HG03097 (cell line): Measurements from ENCODE around the gene TMC2.

Experiments
- ATAC-seq: cut with Tn5 transposase; IDR thresholded peaks from one replicate; pipeline ENCODE4 v1.9.1; 2021; ENCODE audit not compliant: unreplicated experiment, low FRiP score

The TMC2 gene

DNA sequence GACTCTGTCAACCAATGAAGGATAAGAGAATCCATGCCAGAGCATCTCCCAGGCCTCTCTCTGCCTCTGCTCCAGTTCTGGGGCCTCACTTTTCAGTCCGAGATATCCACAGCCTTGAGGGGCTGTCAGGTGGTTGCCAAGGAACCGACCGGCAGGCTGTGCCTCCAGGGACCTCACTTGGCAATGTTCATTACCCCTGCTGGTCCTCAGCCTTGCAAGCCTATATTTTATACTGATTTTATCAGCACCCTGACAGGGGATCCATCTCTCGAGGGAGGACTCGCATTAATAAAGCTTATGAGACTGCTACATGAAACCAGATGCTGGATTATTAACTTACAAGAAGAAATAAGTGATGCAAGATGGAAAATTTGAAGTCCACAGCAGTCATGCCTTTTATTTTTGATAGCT, 39.9 kb downstream of the TMC2 start:
- ATAC-seq: no peak

DNA sequence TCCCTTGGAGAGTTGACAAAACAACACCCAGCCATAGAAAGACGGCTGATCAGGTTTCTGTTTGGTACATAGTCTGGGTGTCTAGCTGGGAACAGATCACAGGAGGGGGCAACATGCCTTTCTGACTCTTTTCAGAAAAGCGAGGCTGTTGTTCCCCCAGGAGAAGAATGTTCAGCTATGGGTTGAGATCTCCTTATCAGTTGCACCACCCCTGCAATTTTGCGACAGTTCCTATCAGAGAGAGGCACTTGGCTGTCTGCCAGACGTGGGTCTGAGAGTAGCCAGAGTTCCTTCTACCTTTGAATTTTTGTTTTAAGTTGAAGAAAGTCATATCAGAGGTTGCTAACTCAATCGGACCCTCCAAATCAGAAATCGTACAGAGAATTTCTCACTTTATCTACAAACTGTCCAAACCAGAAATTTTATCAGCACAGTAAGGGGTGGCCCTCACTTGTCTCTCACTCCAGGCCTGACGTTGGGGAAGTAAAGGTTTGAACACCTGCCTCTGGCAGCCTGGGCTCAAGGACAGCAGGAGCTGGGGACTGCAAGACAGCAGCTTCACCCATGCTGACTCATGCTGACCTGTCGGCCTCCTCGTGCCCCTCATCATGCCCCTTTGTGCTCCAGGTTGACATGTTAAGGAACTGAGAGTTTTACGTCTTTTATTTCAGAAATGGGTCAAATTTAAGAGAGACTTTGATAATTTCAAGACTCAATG, 42.3 kb downstream of the TMC2 start:
- no peak for ATAC-seq

DNA sequence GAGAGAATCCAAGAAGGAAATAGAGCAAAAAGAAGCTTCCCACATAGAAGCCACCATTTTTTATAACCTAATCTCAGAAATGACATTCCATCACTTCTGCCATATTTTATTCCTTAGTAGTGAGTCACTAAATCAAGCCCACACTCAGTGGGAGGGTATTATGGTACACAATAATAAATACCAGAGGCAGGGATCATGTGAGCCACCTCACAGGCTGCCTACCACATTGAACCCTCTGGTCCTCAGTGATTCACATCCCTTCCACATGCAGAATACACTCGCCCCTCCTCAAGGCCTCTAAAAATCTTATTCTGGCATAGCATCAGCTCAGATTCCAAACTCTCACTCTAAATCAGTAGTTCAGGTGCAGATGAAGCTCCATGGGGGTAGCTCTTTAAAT, 49.4 kb downstream of the TMC2 start:
- no peak for ATAC-seq

GRCh38 chr20:2593756-2594155, 57.4 kb downstream of the TMC2 start:
- no peak for ATAC-seq

DNA sequence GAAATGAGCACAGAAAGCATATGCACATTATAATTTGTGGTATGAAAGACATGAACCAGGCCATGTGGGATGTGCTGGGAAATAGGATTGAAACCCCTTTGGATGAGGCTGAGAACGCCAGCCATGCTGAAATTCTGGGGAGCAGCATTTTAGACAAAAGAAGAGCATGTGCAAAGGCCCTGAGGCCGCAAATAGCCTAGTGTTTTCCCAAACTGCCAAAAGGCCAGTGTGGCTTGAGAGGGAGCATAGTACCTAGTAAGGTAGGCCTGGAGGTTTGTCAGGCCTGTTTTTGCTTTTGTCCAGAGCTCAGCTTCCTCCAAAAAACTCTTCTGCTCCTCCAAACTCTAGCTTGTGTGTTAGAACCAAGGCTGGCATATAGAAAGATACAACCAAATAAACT, 58.7 kb downstream of the TMC2 start:
- no peak for ATAC-seq

GRCh38 chr20:2596673-2597279, 60.4 kb downstream of the TMC2 start:
- no peak for ATAC-seq

DNA sequence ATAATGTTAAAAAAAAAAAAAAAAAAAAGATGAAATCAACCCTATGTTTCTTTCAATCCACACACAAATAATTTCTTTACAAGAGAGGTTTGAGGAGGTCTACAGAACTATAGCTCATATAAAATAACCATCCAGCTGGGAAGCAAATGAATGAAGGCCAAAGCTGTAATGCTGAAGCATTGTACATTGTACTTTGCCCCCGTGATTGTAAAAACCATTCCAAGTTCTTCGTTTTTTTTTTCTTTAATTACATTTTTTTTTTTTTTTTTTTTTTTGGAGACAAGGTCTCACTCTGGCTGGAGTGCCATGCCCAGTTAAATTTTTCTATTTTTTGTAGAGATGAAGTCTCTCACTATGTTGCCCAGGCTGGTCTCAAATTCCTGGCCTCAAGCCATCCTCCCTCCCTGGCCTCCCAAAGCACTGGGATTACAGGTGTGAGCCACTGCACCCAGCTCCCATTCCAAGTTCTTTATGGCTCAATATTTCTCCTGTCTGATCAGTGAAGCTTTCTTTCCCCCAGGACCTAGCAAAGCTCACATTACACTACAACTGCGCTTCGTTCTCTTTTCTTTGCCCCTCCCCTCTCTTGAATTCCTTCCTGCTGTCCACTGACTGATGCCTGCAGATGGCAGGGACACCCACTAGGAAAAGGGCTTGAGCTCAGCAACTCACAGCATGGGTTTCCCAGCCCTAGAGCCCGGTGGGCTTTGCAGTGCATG, 63.1 kb downstream of the TMC2 start:
- no peak for ATAC-seq

DNA sequence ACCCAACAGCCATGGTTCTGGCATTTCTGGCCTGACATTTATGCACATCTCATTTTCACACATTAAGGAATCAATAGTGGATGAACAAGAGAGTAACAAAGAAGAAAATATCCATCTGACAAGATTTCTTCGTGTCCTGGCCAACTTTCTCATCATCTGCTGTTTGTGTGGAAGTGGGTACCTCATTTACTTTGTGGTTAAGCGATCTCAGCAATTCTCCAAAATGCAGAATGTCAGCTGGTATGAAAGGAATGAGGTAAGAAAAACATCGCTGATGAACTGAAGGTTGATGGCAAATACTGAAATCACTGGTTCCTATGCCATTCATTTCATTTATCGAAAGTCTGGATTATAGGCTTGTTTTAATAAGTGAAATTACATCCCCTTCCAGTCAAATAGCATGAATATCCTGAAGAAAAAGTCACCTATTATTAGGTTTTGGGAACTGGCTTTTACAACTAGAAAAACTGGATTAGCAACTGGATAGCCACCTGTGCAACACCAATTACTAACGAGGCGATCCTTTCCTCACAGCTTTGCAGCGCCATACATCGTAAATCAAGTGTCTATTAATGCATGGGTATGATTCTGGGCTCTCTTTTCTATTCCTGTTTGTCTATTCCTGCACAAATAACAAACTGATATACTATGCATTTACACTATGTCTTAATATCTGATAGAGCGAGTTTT, 65.8 kb downstream of the TMC2 start:
- ATAC-seq: no peak

DNA sequence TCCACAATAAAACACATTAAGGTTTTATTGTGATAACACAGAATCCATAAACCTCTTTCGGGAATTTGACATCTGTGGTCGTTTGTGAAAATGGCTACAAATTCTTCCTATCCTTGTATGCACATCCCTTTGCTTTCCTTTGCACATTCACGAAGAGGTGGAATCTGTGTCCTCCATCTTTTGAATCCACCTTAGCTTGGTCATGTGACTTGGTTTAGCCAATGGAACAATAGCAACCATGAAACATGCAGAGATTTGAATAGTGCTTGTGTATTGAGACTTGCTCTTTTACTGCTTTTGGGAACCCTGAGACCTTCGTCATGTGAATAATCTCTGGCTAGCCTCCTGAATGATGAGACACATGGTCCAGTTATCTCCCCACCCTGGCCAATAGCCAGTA, 66.4 kb downstream of the TMC2 start:
- no peak for ATAC-seq

GRCh38 chr20:2603816-2604505, 67.6 kb downstream of the TMC2 start:
- no peak for ATAC-seq

- ATAC-seq: no peak
These were observed 68.1 kb downstream of the TMC2 start for GRCh38 chr20:2604506-2604835.

DNA sequence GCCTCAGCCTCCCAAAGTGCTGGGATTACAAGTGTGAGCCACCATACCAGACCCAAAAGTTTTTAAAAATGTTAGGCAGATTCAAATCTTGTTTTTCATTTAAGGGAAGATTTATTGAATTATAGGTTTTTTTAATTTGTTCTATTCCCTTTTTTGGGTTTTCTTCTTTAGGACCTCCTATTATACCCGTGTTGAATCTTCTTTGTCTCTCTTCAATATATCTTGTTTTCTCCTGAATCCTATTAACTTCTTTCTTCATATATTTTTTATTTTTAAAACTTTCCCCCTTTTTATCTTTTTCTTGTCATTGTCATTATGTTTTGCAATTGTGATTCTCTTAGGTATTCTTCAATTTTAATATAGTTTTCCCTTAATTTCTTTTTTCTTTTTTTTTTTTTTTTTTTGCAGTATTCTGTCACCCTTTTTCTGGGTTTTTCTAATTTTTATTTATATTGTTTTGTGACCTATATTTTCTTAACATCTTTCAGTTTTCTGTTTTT, 70.2 kb downstream of the TMC2 start:
- no peak for ATAC-seq

DNA sequence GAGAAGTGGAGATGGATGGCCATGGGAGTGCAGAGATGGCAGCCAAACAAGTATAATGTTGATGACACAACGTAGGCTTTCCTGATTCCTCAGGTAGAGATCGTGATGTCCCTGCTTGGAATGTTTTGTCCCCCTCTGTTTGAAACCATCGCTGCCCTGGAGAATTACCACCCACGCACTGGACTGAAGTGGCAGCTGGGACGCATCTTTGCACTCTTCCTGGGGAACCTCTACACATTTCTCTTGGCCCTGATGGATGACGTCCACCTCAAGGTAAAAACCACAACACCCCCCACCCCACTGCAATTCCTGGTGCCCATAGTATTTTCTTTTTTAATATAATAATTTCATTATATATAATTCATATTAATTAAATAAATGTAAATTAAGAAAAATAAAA, 74.0 kb downstream of the TMC2 start:
- ATAC-seq: no peak

DNA sequence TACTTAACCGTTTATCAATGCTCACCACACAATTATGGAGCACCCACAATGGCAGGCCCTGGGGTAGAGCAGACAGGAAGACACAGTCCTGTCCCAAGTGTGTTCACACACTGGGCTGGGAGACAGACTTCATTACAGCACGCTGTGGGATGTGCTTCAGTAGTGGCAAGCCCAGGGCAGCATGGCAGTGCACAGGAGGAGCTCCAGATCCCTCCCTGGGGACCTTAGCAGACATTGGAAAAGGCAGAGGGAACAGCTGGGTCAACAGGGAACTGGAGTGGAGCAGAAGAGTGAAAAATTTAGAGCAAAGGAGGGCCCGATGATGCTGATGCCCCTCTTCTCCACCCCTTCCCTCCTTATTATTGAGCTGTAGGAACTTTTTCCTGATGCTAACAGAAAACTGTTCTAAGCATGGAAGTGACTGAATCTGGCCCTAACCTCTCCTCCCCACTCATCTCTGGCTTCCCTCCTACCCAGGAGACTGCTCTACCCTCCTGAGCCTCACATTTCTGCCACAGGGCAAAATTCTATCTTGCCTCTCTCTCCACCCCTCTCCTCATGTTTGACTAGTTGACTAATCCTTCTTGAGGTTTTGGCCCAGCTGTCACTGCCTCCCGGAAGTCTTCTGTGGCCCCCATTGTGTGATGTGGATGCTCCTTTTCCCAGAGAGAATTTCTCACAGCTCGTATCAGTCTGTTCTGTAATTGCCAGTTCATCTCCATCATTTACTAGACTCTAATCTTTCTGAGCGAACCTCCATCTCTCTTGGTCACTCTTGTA, 74.8 kb downstream of the TMC2 start:
- no peak for ATAC-seq

DNA sequence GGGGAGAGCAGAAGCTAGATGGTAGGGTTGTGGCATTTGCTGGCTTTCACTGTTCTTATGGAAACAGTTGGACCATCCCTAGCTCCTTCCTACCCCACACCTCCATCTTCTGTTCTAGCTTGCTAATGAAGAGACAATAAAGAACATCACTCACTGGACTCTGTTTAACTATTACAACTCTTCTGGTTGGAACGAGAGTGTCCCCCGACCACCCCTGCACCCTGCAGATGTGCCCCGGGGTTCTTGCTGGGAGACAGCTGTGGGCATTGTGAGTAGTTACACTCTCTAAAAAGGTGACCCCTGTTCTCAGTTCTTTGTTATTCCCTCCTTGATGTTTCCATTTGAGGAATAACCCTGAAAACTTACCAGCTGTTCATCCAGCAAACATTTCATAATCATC, 75.7 kb downstream of the TMC2 start:
- no peak for ATAC-seq

GRCh38 chr20:2616634-2617033, 80.3 kb downstream of the TMC2 start:
- no peak for ATAC-seq

DNA sequence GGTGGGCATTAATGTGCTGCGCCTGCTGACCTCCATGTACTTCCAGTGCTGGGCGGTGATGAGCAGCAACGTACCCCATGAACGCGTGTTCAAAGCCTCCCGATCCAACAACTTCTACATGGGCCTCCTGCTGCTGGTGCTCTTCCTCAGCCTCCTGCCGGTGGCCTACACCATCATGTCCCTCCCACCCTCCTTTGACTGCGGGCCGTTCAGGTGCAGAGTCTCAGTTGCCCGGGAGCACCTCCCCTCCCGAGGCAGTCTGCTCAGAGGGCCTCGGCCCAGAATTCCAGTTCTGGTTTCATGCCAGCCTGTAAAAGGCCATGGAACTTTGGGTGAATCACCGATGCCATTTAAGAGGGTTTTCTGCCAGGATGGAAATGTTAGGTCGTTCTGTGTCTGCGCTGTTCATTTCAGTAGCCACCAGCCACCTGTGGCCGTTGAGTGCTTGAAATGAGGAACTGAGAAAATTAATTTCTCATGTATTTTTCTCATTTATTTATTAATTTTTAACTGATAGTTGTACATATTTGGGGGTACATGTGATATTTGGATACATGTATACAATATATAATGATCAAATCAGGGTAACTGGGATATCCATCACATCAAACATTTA, 80.8 kb downstream of the TMC2 start:
- ATAC-seq: no peak

GRCh38 chr20:2618815-2619214, 82.4 kb downstream of the TMC2 start:
- ATAC-seq: no peak

DNA sequence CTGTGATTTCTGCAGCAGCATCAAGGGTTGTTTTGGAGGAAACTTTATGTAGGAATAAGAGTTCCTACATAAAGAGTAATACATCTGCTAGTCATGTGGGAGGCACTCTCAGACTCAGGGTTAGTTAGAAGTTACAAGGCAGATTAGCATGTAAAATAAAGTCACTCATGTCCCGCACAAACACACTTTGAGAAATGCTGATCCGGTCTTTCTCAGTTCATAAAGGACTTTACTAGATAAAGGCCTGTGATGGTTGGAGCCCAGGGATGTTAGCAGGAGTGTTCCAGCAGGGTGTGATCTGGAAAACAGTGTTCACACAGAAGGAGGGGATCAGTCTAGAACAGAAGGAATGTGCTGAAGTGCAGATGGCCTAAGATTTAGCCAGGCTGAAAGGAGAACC, 83.0 kb downstream of the TMC2 start:
- ATAC-seq: no peak
